K562 (cell line): ENCODE data around the gene ATRIP. TPM values are rescaled to one million over a fixed set of nuclear protein-coding genes. Genes with fewer than 3 reads are reported as not detected.

ENCODE experiments used
- ARID3B ChIP-seq: fragments of 250-450 bp; sonication (Bioruptor Pico); IDR thresholded peaks from 2 replicates; pipeline ENCODE4 v1.4.0; 2020; ENCODE audit warnings: borderline replicate concordance
- CBX8 ChIP-seq: fragments of 200-600 bp; sonication (generic); IDR thresholded peaks from 2 replicates; pipeline ENCODE4 v1.6.1; 2012; ENCODE audit warnings: borderline replicate concordance, mixed run types, low read depth, mild to moderate bottlenecking, moderate library complexity, mixed read lengths, low read length, control low read depth, inconsistent platforms; ENCODE audit not compliant: poor library complexity, severe bottlenecking; ENCODE audit errors: extremely low read depth
- EHMT2 ChIP-seq: fragments of 450-650 bp; IDR thresholded peaks from 2 replicates; pipeline ENCODE4 v1.6.1; 2018; ENCODE audit warnings: antibody characterized with exemption
- FIP1L1 ChIP-seq: fragments of 200-400 bp; formaldehyde crosslinking; IDR thresholded peaks from 2 replicates; pipeline ENCODE4 v1.6.1; 2018; ENCODE audit warnings: mild to moderate bottlenecking, low read depth, low read length; ENCODE audit not compliant: poor library complexity, severe bottlenecking
- GTF2B ChIP-seq: IDR thresholded peaks from 2 replicates; pipeline ENCODE4 v1.6.1; 2011; ENCODE audit not compliant: insufficient read length; ENCODE audit errors: extremely low read depth
- HCFC1 ChIP-seq: IDR thresholded peaks from 2 replicates; pipeline ENCODE4 v1.6.1; 2012; ENCODE audit warnings: low read depth, low read length, improper control_type of control experiment
- HLTF ChIP-seq: fragments of 450-650 bp; IDR thresholded peaks from 2 replicates; pipeline ENCODE4 v1.6.1; 2016
- MCM5 ChIP-seq: fragments of 450-650 bp; IDR thresholded peaks from 2 replicates; pipeline ENCODE4 v1.6.1; 2016; ENCODE audit warnings: low read depth
- MYNN ChIP-seq, 2 experiments: sonication (generic); formaldehyde crosslinking in 1 of 2; IDR thresholded peaks; 2 replicates each; pipeline versions ENCODE4 v1.5.0 to v1.6.1; 2016 to 2020; ENCODE audit warnings: antibody characterized with exemption in 1 of 2, missing genetic modification reagents in 1 of 2
- NFE2 ChIP-seq: IDR thresholded peaks from 2 replicates; pipeline ENCODE4 v1.6.1; 2014; ENCODE audit warnings: antibody characterized with exemption, low read depth
- POLR2AphosphoS2 ChIP-seq: IDR thresholded peaks from 2 replicates; pipeline ENCODE4 v1.6.1; 2012; ENCODE audit warnings: low read length, improper control_type of control experiment
- POLR2H ChIP-seq: IDR thresholded peaks from 2 replicates; pipeline ENCODE4 v1.6.1; 2016; ENCODE audit warnings: missing genetic modification characterization, low read depth, mild to moderate bottlenecking, control low read depth, missing compliant biosample characterization, moderate library complexity
- SAFB2 ChIP-seq: fragments of 200-400 bp; formaldehyde crosslinking; IDR thresholded peaks from 2 replicates; pipeline ENCODE4 v1.6.1; 2018; ENCODE audit warnings: borderline replicate concordance, low read length, low read depth, moderate library complexity; ENCODE audit not compliant: severe bottlenecking
- SLC30A9 ChIP-seq: fragments of 250-450 bp; sonication (Bioruptor Pico); IDR thresholded peaks from 2 replicates; pipeline ENCODE4 v1.8.0; 2022; ENCODE audit warnings: mild to moderate bottlenecking, moderate library complexity
- SMARCB1 ChIP-seq: IDR thresholded peaks from 2 replicates; pipeline ENCODE4 v1.6.1; 2011; ENCODE audit warnings: improper control_type of control experiment, low read depth; ENCODE audit not compliant: insufficient read length
- STAT6 ChIP-seq: sonication (generic); formaldehyde crosslinking; IDR thresholded peaks from 2 replicates; pipeline ENCODE4 v1.8.1; 2023; ENCODE audit warnings: mild to moderate bottlenecking, missing genetic modification reagents
- TCF3 ChIP-seq: sonication (generic); formaldehyde crosslinking; IDR thresholded peaks from 2 replicates; pipeline ENCODE4 v1.4.0; 2020; ENCODE audit warnings: mild to moderate bottlenecking, missing genetic modification reagents
- TRIM25 ChIP-seq: fragments of 450-650 bp; IDR thresholded peaks from 2 replicates; pipeline ENCODE4 v1.7.0; 2016; ENCODE audit warnings: borderline replicate concordance
- XRCC3 ChIP-seq: fragments of 450-650 bp; IDR thresholded peaks from 2 replicates; pipeline ENCODE4 v1.6.1; 2017; ENCODE audit warnings: mild to moderate bottlenecking, moderate library complexity
- ZBTB17 ChIP-seq: fragments of 450-650 bp; formaldehyde crosslinking; IDR thresholded peaks from 2 replicates; pipeline ENCODE4 v1.4.0; 2020; ENCODE audit warnings: mild to moderate bottlenecking
- ZFP36 ChIP-seq: fragments of 150-350 bp; IDR thresholded peaks from 2 replicates; pipeline ENCODE4 v1.6.1; 2018; ENCODE audit warnings: low read length, low read depth; ENCODE audit not compliant: partially characterized antibody
- ZNF174 ChIP-seq: fragments of 250-450 bp; sonication (Bioruptor Pico); IDR thresholded peaks from 2 replicates; pipeline ENCODE4 v1.4.0; 2020; ENCODE audit warnings: mild to moderate bottlenecking
- ZNF253 ChIP-seq: fragments of 250-450 bp; sonication (Bioruptor Pico); conservative IDR thresholded peaks from 2 replicates; pipeline ENCODE4 v1.6.1; 2021; ENCODE audit warnings: mild to moderate bottlenecking
- polyA plus RNA-seq, 8 experiments: library from polyadenylated mRNA; depleted of rRNA in 4 of 8; stranded (reverse) in 5 of 8; unstranded in 3 of 8; fragments of >200 nt; fragmentation: Nextera tagmentation in 2 of 8; fragmentation: Illumina TruSeq in 1 of 8; extraction: Ambion mirVana in 2 of 8; extraction: Trizol in 1 of 8; gene quantifications; 2 replicates each; pipeline versions ENCODE4 v1.2.1 to v1.2.3, GENCODE V29; 2011 to 2014; ENCODE audit warnings: inconsistent platforms in 1 of 8, missing spikeins in 1 of 8
- total RNA-seq, 7 experiments: library from RNA; depleted of rRNA in 6 of 7; stranded (reverse); fragments of >200 nt in 6 of 7; fragmentation: Illumina TruSeq in 2 of 7; extraction: Trizol in 2 of 7; gene quantifications; 2 replicates each; pipeline versions ENCODE4 v1.2.1 to v1.2.3, GENCODE V29; 2011 to 2021; ENCODE audit warnings: low replicate concordance in 1 of 7

ATRIP gene
- total and polyA plus RNA-seq, 9 of the 15 experiments (the other 6 are each of a cell fraction or from before 2014, with no cell fraction given): 1.7 to 15.7 (median 10.5) TPM

GRCh38 chr3:48472923-48473616 lies 26.5 kb downstream of the ATRIP start (continued):
- TF ChIP-seq ARID3B (CRISPR knock-in tag) (no peak), POLR2H (tag) (no peak), ZNF253 (CRISPR knock-in tag) (no peak), EHMT2 (peak; percentile 50; the same call in 1 of the 2 replicates), TCF3 (CRISPR knock-in tag) (no peak), HLTF (no peak), GTF2B (no peak), SLC30A9 (no peak), MYNN (IDR thresholded peaks at IDR 0.05) (no peak), MYNN (CRISPR knock-in tag; IDR thresholded peaks at IDR 0.05) (no peak), CBX8 (no peak), SMARCB1 (no peak), TRIM25 (no peak), ZBTB17 (CRISPR knock-in tag) (no peak), ZNF174 (no peak), FIP1L1 (no peak), MCM5 (no peak), STAT6 (no peak), SAFB2 (no peak), POLR2AphosphoS2 (no peak), ZFP36 (no peak), HCFC1 (no peak), NFE2 (no peak), XRCC3 (no peak)
